ENCODE measurements around the gene CEACAM7.
"Not testable (repeated sequence)": the region's sequence is repeated elsewhere in the genome, so short reads cannot be mapped to it uniquely, and the experiment has no call there.

Gene CEACAM7

DNA sequence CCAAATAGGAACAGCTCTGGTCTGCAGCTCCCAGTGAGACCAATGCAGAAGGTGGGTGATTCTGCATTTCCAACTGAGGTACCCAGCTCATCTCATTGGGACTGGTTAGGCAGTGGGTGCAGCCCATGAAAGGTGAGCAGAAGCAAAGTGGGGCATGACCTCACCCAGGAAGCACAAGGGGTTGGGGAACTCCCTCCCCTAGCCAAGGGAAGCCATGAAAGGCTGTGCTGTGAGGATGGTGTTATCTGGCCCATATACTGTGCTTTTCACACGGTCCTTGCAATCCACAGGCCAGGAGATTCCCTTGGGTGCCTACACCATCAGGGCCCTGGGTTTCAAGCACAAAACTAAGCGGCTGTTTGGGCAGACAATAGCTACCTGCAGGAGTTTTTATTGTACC lies 31.3 kb downstream of the CEACAM7 start:
- not testable (repeated sequence) for DNase-seq (ENCODE audit: low read depth in 2 of 2)

GRCh38 chr19:41652250-41652649 lies 35.8 kb downstream of the CEACAM7 start:
- no peak for DNase-seq (ENCODE audit: low read depth in 2 of 2)

- no peak for DNase-seq (ENCODE audit: low read depth in 2 of 2)
These were observed 38.2 kb downstream of the CEACAM7 start for GRCh38 chr19:41649827-41650226.

GRCh38 chr19:41646589-41647204 lies 41.4 kb downstream of the CEACAM7 start:
- peak; percentile 21 to 22 for DNase-seq (ENCODE audit: low read depth in 2 of 2)

- DNase-seq (ENCODE audit: low read depth in 2 of 2): peak; percentile 28 to 40
These were observed 46.1 kb downstream of the CEACAM7 start for GRCh38 chr19:41641879-41642485.

DNA sequence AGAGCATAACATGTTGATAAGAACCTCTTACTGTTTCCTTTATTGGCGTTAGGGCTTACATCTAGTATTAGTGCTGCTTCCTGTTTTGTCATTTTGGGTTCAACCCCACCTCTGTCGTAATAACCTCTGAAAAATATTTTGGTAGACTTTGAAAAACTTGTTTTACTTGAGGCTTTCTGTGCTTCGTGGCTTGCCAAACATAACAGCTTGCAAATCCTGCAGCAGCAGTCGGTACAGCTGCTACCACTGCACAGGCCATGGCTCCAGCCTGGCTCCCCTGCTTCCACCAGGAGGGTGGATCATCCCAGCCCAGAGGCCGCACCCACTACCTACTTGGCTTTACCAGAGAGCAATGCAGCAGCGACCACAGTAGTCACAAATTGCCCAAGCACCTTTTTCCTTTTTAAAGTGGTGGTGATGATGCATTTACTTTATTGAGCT lies 49.4 kb downstream of the CEACAM7 start:
- DNase-seq (ENCODE audit: low read depth in 2 of 2): no peak

GRCh38 chr19:41637484-41637883 lies 50.6 kb downstream of the CEACAM7 start:
- no peak for DNase-seq (ENCODE audit: low read depth in 2 of 2)

GRCh38 chr19:41627966-41628675 lies 59.9 kb downstream of the CEACAM7 start:
- no peak for DNase-seq (ENCODE audit: low read depth in 2 of 2)

DNA sequence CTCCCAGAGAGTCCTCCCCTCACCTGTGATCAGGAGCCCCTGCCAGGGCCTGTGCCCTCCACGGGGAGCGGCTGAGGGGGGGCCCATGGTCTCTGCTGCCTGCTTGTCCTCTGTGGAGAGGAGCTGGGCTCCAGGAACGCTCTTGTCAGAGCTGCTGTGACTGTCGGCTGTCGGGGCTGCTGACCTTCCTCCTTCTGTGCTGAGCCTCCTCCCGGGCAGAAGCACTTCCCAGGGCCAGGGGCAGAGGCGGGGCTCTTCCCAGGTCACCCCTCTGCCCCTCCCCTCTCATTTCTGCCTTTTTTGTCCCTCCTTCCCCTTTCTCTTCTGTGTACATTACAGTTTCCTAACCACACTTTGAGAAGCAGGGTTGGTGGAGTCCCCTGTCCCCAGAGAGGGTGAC lies 61.2 kb downstream of the CEACAM7 start, which contains the start of gene CEACAM4:
TSS of gene CEACAM4 (minus strand) at position 198 of the 400 bp plus-strand sequence. CDS start at position 87, 111 bp downstream.
- DNase-seq (ENCODE audit: low read depth in 2 of 2): no peak

DNA sequence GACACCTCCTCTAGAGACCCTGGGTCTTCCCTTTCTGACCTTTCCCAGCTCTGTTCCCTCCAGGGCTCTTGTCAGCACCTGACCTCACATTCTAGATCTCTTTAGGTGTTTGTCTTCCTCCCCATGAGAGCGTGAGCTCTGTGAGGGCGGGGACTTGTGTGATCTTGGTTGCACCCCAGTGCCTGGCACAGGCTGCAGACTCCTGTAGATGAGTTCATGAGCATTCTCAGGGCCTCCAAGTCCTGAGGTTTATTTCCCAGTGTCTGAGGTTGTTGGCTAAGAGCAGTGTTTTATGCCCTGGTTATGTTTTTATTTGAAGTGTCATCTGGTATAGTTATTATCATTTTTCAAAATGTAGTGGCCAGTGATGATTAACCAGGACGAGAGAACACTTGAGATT lies 61.8 kb downstream of the CEACAM7 start:
- DNase-seq (ENCODE audit: low read depth in 2 of 2): no peak

DNA sequence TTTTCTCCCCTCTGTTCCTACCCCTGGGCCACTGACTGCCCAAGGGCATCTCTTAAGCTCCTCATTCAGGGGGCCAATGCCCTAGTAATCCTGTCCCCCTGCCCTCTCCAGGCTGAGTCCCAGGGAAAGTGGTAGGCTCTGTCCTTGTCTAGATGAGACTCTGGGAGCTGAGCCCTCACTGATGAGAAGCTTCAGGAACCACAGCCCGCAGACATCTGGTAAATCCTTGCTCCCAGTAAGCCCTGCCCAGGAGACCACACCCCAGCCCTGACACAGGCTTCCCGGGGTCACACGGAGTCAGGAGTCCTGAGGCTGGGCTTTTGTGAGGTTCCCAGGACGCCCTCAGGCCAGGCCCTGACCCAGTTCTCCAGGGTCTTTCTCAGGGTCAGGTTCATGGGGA lies 63.1 kb downstream of the CEACAM7 start:
- DNase-seq (ENCODE audit: low read depth in 2 of 2): no peak

DNA sequence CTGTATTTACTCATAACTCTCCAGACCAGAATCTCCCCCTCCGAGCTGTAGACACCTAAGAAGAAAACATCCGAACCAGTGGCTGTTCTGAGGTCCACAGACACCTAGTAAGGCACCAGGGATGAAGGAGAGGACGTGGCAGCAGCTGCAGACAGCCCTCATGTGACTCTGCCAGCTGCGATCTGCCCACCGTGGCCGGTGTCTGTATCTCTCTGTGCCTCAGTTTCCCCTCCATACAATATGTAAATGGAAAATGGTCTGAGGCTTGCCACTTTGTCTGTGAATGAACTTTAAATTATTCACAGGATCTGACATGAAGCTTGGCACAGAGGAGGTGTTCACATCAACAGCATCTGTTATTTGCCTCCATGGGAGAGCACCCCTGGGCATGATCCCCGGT lies 63.6 kb downstream of the CEACAM7 start:
- DNase-seq (ENCODE audit: low read depth in 2 of 2): no peak

- no peak for DNase-seq (ENCODE audit: low read depth in 2 of 2)
These were observed 64.7 kb downstream of the CEACAM7 start for GRCh38 chr19:41623360-41623759.
